NT2/D1 (cell line): ENCODE measurements around the gene GNPTG.

Source experiments
- SUZ12 ChIP-seq: IDR thresholded peaks from 2 replicates; pipeline ENCODE4 v1.6.1; 2011; ENCODE audit not compliant: insufficient read length, insufficient read depth; ENCODE audit errors: extremely low read depth
- YY1 ChIP-seq: IDR thresholded peaks from 2 replicates; pipeline ENCODE4 v1.6.1; 2011; ENCODE audit not compliant: insufficient read length, insufficient read depth
- ZNF274 ChIP-seq: IDR thresholded peaks from 2 replicates; pipeline ENCODE4 v1.6.1; 2011; ENCODE audit warnings: mild to moderate bottlenecking, low read depth, low read length

- TF ChIP-seq ZNF274 (no peak), YY1 (no peak), SUZ12 (no peak)
These were observed 33.5 kb upstream of the GNPTG start for GRCh38 chr16:1318268-1318545.
